Stimulated activated effector memory CD8-positive, alpha-beta T cell treated with anti-CD3 and anti-CD28 coated beads, Interleukin-12 subunit alpha, Interleukin-12 subunit beta, amount 100 ng/mL, for 72 hours (primary cell): ENCODE results near the gene PPP1R7.
A peak's percentile ranks its signal among the peaks of the same experiment; 100 is the strongest.
"Not testable (repeated sequence)": the region's sequence is repeated elsewhere in the genome, so short reads cannot be mapped to it uniquely, and the experiment has no call there.

Source experiments
- ATAC-seq: fragments of 150-1000 bp; cut with Tn5 transposase; 2 replicates; pipeline ENCODE4 v1.10.0; 2021
- DNase-seq, 2 donors: peaks; one replicate each; pipeline ENCODE4 v3.0.0; 2021 to 2022; ENCODE audit warnings: low spot score in 2 of 2
- H3K27ac Mint-ChIP-seq: one replicate; pipeline ENCODE4 v1.8.0; 2022; ENCODE audit warnings: mild to moderate bottlenecking, mixed read lengths
- H3K36me3 Mint-ChIP-seq: one replicate; pipeline ENCODE4 v1.8.0; 2022; ENCODE audit warnings: mild to moderate bottlenecking, mixed read lengths
- H3K4me1 Mint-ChIP-seq: one replicate; pipeline ENCODE4 v1.8.0; 2022; ENCODE audit warnings: mixed read lengths
- H3K4me3 Mint-ChIP-seq: one replicate; pipeline ENCODE4 v1.8.0; 2022; ENCODE audit warnings: mild to moderate bottlenecking, mixed read lengths
- H3K9me3 Mint-ChIP-seq: one replicate; pipeline ENCODE4 v1.8.0; 2022; ENCODE audit warnings: mixed read lengths

PPP1R7 gene, protein sequence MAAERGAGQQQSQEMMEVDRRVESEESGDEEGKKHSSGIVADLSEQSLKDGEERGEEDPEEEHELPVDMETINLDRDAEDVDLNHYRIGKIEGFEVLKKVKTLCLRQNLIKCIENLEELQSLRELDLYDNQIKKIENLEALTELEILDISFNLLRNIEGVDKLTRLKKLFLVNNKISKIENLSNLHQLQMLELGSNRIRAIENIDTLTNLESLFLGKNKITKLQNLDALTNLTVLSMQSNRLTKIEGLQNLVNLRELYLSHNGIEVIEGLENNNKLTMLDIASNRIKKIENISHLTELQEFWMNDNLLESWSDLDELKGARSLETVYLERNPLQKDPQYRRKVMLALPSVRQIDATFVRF

DNA sequence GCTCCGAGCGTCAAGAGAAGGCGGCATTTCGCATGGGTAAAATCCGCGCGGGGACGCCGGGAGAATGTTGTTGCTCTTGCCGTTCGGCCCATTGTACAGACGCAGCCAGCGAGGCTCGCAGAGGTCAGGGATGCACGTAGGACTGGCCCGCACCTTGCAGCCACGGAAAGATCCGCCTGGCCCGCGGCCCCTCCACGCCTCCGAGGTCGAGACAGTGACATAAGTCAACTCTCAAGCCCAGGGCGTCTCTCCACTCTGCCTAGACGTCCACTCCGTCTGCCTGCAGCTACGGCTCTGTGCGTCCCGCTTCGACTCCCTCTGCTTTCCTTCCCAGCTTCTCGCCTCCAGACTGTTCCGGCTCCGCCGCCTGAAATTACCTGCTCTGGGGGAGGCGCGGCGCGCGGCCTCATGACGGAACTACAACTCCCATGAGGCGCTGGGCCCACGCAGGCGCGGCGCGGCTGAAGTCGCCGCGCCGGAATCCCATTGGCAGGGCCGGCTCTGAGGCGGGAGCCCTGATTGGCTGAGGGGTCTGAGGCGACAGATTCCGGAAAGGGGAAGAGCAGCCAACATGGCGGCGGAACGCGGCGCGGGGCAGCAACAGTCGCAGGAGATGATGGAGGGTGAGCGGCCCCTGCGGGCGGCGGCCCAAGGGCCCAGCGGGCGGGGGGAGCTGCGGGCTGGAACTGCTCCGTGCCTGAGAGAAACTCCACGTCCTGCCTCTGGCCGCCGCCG lies at the start of gene PPP1R7:
Gene PPP1R7 (plus strand): TSS at position 543 of the 735 bp plus-strand sequence. CDS start 29 bp downstream, at position 572.
- DNase-seq (peak; percentile 76 to 91), ATAC-seq (peak; percentile 85)
- H3K9me3 Mint-ChIP-seq = no peaks in the 10 kb centered on the region
- H3K4me3 Mint-ChIP-seq = peak within 1 kb of the TSS; percentile 99
- peaks cover 44% of the 10 kb centered on the region for H3K36me3 Mint-ChIP-seq
- peak within 1 kb of the TSS; percentile 95 for H3K27ac Mint-ChIP-seq
- peaks cover 50% of the 10 kb centered on the region for H3K4me1 Mint-ChIP-seq

GRCh38 chr2:241102239-241102803 lies 47.9 kb upstream of the PPP1R7 start, which contains the start of gene MTERF4:
MTERF4 (minus strand) TSS chr2:241102287; CDS start chr2:241102273, 14 bp downstream.
- Mint-ChIP-seq H3K9me3 (no peaks in the 10 kb centered on the region), H3K27ac (peak within 1 kb of the TSS; percentile 97), H3K4me3 (peak within 1 kb of the TSS; percentile 88), H3K4me1 (peaks cover 30% of the 10 kb centered on the region), H3K36me3 (peaks cover 45% of the 10 kb centered on the region)
- peak; percentile 99 for ATAC-seq
- peak; percentile 78 to 93 for DNase-seq

- H3K27ac Mint-ChIP-seq = peak overlapping the region; percentile 97
- peak overlapping the region; percentile 88 for H3K4me3 Mint-ChIP-seq
- peaks cover 36% of the 10 kb centered on the region for H3K36me3 Mint-ChIP-seq
- ATAC-seq = no peak
- no peaks in the 10 kb centered on the region for H3K9me3 Mint-ChIP-seq
- no peak for DNase-seq
- H3K4me1 Mint-ChIP-seq = peaks cover 28% of the 10 kb centered on the region
Measured at GRCh38 chr2:241103176-241103595, 47.1 kb upstream of the PPP1R7 start.

- not testable (repeated sequence) for DNase-seq, H3K9me3 Mint-ChIP-seq, H3K27ac Mint-ChIP-seq, H3K4me3 Mint-ChIP-seq, ATAC-seq
- peaks cover 28% of the 10 kb centered on the region for H3K4me1 Mint-ChIP-seq
- peaks cover 28% of the 10 kb centered on the region for H3K36me3 Mint-ChIP-seq
Measured at GRCh38 chr2:241104611-241105010, 45.7 kb upstream of the PPP1R7 start.

DNA sequence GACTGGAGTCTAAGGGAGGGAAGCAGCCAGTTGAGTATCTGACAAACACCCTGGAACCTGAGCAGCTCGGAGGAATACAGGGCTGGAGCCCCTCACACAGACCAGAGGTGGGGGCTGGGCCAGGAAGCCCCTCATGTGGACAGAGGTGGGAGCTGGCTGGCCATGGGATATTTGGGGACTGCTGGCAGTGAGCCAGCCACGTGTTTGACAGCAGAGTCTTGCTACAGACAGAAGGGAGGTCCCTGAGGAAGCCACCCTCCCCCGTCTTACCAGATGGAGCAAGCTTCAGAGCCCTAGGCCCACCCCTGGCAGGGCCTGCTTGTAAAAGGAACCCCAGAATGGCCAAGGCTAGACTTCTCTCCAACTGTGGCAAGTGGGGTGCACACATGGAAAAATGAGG lies 44.6 kb upstream of the PPP1R7 start:
- peaks cover 27% of the 10 kb centered on the region for H3K36me3 Mint-ChIP-seq
- H3K4me1 Mint-ChIP-seq = peaks cover 35% of the 10 kb centered on the region
- DNase-seq (no peak), ATAC-seq (no peak)
- H3K4me3 Mint-ChIP-seq = no peak overlapping the region
- no peaks in the 10 kb centered on the region for H3K9me3 Mint-ChIP-seq
- no peak overlapping the region for H3K27ac Mint-ChIP-seq

- no peak for ATAC-seq
- Mint-ChIP-seq H3K36me3 (peaks cover 30% of the 10 kb centered on the region), H3K27ac (peak overlapping the region; percentile 92)
Measured at GRCh38 chr2:241107031-241107783, 43.1 kb upstream of the PPP1R7 start.

DNA sequence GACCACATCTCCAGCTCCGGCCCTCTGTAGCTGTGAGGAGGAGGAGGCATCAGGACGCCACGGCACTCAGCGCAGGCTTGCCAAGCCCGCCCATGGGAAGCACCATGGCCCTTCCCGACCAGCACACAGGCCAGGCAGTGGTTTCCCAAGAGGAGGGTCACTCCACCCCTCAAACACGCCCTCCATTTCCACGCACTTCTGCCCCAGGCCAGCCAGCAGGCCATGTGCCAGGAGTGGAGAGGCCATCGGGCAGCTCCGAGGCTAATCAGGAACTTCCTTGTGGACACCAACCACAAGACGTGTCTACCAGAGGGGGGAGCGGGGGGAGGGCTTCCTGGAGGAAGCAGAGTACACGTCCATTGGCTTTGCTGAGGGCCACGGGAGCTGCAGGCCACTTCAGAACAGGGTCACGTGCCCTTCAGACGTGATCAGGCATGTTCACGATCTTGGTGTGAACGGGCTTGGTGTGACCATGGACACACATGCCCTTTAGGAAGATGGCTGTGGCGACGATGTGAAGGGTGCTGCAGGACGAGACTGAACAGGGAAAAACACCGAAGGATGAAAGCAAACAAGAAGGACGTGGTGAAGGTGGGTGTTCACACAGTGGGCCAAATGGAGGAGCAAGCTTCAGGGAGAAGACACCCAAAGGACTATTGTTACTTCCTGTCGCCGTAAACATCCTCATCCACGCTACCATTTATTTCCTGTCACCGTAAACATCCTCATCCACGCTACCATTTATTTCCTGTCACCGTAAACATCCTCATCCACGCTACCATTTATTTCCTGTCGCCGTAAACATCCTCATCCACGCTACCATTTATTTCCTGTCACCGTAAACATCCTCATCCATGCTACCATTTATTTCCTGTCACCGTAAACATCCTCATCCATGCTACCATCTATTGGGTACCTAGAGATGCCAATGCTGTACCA lies 41.7 kb upstream of the PPP1R7 start:
- no peak for ATAC-seq
- Mint-ChIP-seq H3K4me1 (peaks cover 49% of the 10 kb centered on the region), H3K9me3 (no peaks in the 10 kb centered on the region), H3K4me3 (peak overlapping the region; percentile 76), H3K36me3 (peaks cover 35% of the 10 kb centered on the region), H3K27ac (peak overlapping the region; percentile 92)
- DNase-seq = no peak

More at GRCh38 chr2:241107031-241107783, 43.1 kb upstream of the PPP1R7 start:
- Mint-ChIP-seq H3K9me3 (no peaks in the 10 kb centered on the region), H3K4me1 (peaks cover 42% of the 10 kb centered on the region), H3K4me3 (no peak overlapping the region)
- DNase-seq = no peak

GRCh38 chr2:241109210-241110088 lies 40.8 kb upstream of the PPP1R7 start:
- peak overlapping the region; percentile 92 for H3K27ac Mint-ChIP-seq
- no peaks in the 10 kb centered on the region for H3K9me3 Mint-ChIP-seq
- H3K4me3 Mint-ChIP-seq = peak overlapping the region; percentile 76
- ATAC-seq = peak; percentile 68
- H3K36me3 Mint-ChIP-seq = peaks cover 36% of the 10 kb centered on the region
- peaks cover 49% of the 10 kb centered on the region for H3K4me1 Mint-ChIP-seq
- peak in 1 of 2 donors; percentile 67 for DNase-seq

- H3K27ac Mint-ChIP-seq = peak overlapping the region; percentile 92
- peaks cover 49% of the 10 kb centered on the region for H3K4me1 Mint-ChIP-seq
- ATAC-seq (no peak), DNase-seq (no peak)
- no peaks in the 10 kb centered on the region for H3K9me3 Mint-ChIP-seq
- H3K4me3 Mint-ChIP-seq = peak overlapping the region; percentile 76
- H3K36me3 Mint-ChIP-seq = peaks cover 43% of the 10 kb centered on the region
Measured at GRCh38 chr2:241110089-241110606, 40.1 kb upstream of the PPP1R7 start.

GRCh38 chr2:241110607-241111439 lies 39.4 kb upstream of the PPP1R7 start:
- H3K36me3 Mint-ChIP-seq = peaks cover 50% of the 10 kb centered on the region
- H3K27ac Mint-ChIP-seq = peak overlapping the region; percentile 92
- ATAC-seq = no peak
- DNase-seq = no peak
- no peaks in the 10 kb centered on the region for H3K9me3 Mint-ChIP-seq
- H3K4me3 Mint-ChIP-seq = peak overlapping the region; percentile 76
- peaks cover 49% of the 10 kb centered on the region for H3K4me1 Mint-ChIP-seq

DNA sequence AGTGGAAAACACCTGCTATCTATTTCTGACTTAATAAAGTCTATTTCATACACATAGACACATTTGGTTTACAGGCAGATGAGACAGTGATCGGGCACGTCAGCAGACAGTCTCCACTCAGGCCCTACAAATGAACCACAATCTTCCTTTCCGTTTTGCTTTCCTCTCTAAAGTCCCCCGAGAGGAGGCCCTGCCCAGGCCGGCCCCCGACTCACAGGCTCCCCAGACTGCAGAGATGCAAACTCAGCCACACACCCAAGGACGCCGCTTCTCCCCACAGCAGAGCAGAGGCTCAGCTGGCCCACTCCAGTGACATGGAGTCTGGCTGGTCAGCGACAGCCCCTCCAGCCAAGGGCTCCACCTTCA lies 38.8 kb upstream of the PPP1R7 start:
- DNase-seq = no peak
- Mint-ChIP-seq H3K36me3 (peaks cover 54% of the 10 kb centered on the region), H3K4me1 (peaks cover 52% of the 10 kb centered on the region), H3K27ac (peak overlapping the region; percentile 80), H3K4me3 (peak overlapping the region; percentile 76), H3K9me3 (no peaks in the 10 kb centered on the region)
- ATAC-seq = no peak

DNA sequence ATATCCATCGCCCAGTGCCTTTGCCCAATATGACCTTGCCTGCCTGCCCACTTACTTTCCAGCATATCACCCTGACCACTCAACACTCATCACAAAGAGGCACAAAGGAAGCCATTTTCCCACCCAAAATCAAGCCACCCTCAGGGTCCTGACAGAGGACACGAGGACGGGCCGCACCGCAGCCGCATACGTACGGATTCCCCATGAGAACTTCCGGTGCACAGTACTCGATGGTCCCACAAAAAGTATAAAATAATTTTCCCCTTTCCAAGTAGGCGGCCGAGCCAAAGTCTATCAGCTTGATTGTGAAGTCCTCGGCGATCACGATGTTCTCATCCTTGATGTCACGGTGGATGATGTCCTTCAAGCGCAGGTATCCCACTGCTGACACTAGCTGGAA lies 38.2 kb upstream of the PPP1R7 start:
- peak overlapping the region; percentile 80 for H3K27ac Mint-ChIP-seq
- H3K36me3 Mint-ChIP-seq = peaks cover 54% of the 10 kb centered on the region

More for the DNA sequence above, 38.2 kb upstream of the PPP1R7 start:
- Mint-ChIP-seq H3K4me3 (peak overlapping the region; percentile 76), H3K4me1 (peaks cover 55% of the 10 kb centered on the region), H3K9me3 (no peaks in the 10 kb centered on the region)
- DNase-seq (no peak), ATAC-seq (no peak)
